ENCODE measurements around the gene TBR1.

DNA sequence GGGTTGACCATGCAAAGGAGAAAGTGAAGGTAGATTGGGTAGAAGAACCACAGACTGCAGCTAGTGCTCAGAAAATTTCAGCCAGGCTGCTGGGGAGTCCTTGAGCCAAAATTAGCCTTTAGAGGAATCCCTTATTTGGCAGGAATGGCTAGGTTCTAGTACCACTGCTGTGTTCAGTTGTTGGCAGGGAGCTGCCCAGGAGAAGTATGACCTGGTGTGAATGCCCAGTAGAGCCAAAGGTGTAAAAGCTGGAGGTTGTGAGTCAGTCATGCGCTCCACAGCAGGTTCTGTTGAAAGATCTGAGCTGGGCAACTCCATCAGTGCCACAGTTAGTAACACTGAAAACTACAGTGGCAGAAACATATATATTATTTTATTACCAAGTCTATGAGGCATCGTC lies 36.4 kb upstream of the TBR1 start:
- TF ChIP-seq MAX (IDR thresholded peaks at IDR 0.05), result no peak
- TF ChIP-seq EGR1 (IDR thresholded peaks at IDR 0.05), result no peak
- TF ChIP-seq EP300 (IDR thresholded peaks at IDR 0.05; ENCODE audit: borderline replicate concordance), result no peak
- TF ChIP-seq TAF1 (IDR thresholded peaks at IDR 0.05; ENCODE audit: low read depth), result no peak
- TF ChIP-seq RAD21 (IDR thresholded peaks at IDR 0.05; ENCODE audit: low read depth), result no peak

Data from Ishikawa (cell line).